ENCODE data around the gene YPEL2.

DNA sequence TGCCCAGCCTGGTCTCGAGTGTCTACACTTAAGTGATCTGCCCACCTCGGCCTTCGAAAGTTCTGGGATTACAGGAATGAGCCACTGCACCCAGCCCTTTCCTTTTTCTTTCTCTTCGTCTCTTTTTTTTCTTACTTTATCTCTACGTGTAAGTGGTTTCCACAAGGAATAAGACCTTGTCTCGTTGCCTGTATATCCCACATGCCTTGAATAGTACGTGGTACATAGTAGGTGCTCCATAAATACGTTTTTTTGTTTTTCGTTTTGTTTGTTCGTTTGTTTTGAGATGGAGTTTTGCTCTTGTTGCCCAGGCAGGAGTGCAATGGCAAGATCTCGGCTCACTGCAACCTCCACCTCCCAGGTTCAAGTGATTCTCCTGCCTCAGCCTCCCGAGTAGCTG is 86.0 kb downstream of the YPEL2 start:
- TF ChIP-seq, protein P1, sequence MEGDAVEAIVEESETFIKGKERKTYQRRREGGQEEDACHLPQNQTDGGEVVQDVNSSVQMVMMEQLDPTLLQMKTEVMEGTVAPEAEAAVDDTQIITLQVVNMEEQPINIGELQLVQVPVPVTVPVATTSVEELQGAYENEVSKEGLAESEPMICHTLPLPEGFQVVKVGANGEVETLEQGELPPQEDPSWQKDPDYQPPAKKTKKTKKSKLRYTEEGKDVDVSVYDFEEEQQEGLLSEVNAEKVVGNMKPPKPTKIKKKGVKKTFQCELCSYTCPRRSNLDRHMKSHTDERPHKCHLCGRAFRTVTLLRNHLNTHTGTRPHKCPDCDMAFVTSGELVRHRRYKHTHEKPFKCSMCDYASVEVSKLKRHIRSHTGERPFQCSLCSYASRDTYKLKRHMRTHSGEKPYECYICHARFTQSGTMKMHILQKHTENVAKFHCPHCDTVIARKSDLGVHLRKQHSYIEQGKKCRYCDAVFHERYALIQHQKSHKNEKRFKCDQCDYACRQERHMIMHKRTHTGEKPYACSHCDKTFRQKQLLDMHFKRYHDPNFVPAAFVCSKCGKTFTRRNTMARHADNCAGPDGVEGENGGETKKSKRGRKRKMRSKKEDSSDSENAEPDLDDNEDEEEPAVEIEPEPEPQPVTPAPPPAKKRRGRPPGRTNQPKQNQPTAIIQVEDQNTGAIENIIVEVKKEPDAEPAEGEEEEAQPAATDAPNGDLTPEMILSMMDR (IDR thresholded peaks at IDR 0.05), result no peak
- TF ChIP-seq SIN3A (IDR thresholded peaks at IDR 0.05; ENCODE audit: borderline replicate concordance, insufficient read depth, low read depth, low read length), result no peak
- TF ChIP-seq POLR2AphosphoS5 (IDR thresholded peaks at IDR 0.05; ENCODE audit: low read depth, low read length), result no peak
- TF ChIP-seq, protein P2, sequence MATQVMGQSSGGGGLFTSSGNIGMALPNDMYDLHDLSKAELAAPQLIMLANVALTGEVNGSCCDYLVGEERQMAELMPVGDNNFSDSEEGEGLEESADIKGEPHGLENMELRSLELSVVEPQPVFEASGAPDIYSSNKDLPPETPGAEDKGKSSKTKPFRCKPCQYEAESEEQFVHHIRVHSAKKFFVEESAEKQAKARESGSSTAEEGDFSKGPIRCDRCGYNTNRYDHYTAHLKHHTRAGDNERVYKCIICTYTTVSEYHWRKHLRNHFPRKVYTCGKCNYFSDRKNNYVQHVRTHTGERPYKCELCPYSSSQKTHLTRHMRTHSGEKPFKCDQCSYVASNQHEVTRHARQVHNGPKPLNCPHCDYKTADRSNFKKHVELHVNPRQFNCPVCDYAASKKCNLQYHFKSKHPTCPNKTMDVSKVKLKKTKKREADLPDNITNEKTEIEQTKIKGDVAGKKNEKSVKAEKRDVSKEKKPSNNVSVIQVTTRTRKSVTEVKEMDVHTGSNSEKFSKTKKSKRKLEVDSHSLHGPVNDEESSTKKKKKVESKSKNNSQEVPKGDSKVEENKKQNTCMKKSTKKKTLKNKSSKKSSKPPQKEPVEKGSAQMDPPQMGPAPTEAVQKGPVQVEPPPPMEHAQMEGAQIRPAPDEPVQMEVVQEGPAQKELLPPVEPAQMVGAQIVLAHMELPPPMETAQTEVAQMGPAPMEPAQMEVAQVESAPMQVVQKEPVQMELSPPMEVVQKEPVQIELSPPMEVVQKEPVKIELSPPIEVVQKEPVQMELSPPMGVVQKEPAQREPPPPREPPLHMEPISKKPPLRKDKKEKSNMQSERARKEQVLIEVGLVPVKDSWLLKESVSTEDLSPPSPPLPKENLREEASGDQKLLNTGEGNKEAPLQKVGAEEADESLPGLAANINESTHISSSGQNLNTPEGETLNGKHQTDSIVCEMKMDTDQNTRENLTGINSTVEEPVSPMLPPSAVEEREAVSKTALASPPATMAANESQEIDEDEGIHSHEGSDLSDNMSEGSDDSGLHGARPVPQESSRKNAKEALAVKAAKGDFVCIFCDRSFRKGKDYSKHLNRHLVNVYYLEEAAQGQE (IDR thresholded peaks at IDR 0.05; ENCODE audit: insufficient read depth in 1 of 2, low read depth in 2 of 2, low read length in 1 of 2), result no peak
- TF ChIP-seq TCF7L2 (IDR thresholded peaks at IDR 0.05; ENCODE audit: low read depth, low read length), result no peak

All from Panc1 (cell line).